Middle frontal gyrus (tissue), 1 donor: ENCODE measurements around the gene CDK5R1.

Experiments used
- DNase-seq: peaks from one replicate; pipeline ENCODE4 v3.0.0-alpha.2; 2015; ENCODE audit warnings: low spot score; ENCODE audit errors: extremely low spot score

Gene CDK5R1

GRCh38 chr17:32470405-32471167, 16.2 kb upstream of the CDK5R1 start:
- DNase-seq, result no peak

- DNase-seq, result no peak
These were observed 15.1 kb upstream of the CDK5R1 start for GRCh38 chr17:32471652-32472051.

- no peak for DNase-seq
These were observed 11.5 kb upstream of the CDK5R1 start for GRCh38 chr17:32475258-32475657.

- no peak for DNase-seq
These were observed 9.6 kb upstream of the CDK5R1 start for GRCh38 chr17:32477220-32477619.

GRCh38 chr17:32479074-32479617, 7.6 kb upstream of the CDK5R1 start:
- no peak for DNase-seq

- no peak for DNase-seq
These were observed 5.6 kb upstream of the CDK5R1 start for GRCh38 chr17:32481193-32481592.

- no peak for DNase-seq
These were observed 4.0 kb upstream of the CDK5R1 start for GRCh38 chr17:32482568-32483320.

GRCh38 chr17:32483451-32484019, 3.3 kb upstream of the CDK5R1 start:
- peak; percentile 77 for DNase-seq

- DNase-seq, result no peak
These were observed 2.7 kb upstream of the CDK5R1 start for GRCh38 chr17:32484041-32484461.

GRCh38 chr17:32484628-32485027, 2.2 kb upstream of the CDK5R1 start:
- no peak for DNase-seq

- DNase-seq, result no peak
These were observed 1.3 kb upstream of the CDK5R1 start for GRCh38 chr17:32485261-32486110.

GRCh38 chr17:32486111-32486700, 587 bp upstream of the CDK5R1 start:
- peak; percentile 85 for DNase-seq

- no peak for DNase-seq
These were observed 832 bp downstream of the CDK5R1 start for GRCh38 chr17:32487473-32488176.

GRCh38 chr17:32488177-32488542, 1.4 kb downstream of the CDK5R1 start:
- no peak for DNase-seq

GRCh38 chr17:32488604-32489180, 1.9 kb downstream of the CDK5R1 start:
- no peak for DNase-seq

- no peak for DNase-seq
These were observed 2.7 kb downstream of the CDK5R1 start for GRCh38 chr17:32489320-32490100.

- no peak for DNase-seq
These were observed 3.3 kb downstream of the CDK5R1 start for GRCh38 chr17:32490101-32490482.

GRCh38 chr17:32491371-32492263, 4.8 kb downstream of the CDK5R1 start:
- DNase-seq, result no peak
